HT-29 (cell line): ENCODE data around the gene DOK5. TPM values are rescaled to one million over a fixed set of nuclear protein-coding genes. Genes with fewer than 3 reads are reported as not detected.

Experiments used
- DNase-seq: peaks from one replicate; pipeline ENCODE4 v3.0.0-alpha.2; 2015; ENCODE audit warnings: low spot score
- total RNA-seq: library from RNA; depleted of rRNA; stranded (reverse); fragments of >200 nt; shearing (Covaris generic); gene quantifications from 2 replicates; pipeline ENCODE4 v1.2.3, GENCODE V29; 2014

Gene DOK5
- total RNA-seq, 1 experiment from 2014 or later = not detected

- no peak for DNase-seq
These were observed 82.6 kb downstream of the DOK5 start for GRCh38 chr20:54557806-54558590.

- DNase-seq = no peak
These were observed 84.5 kb downstream of the DOK5 start for GRCh38 chr20:54559890-54560289.

- DNase-seq = no peak
These were observed 85.0 kb downstream of the DOK5 start for GRCh38 chr20:54560357-54560756.

GRCh38 chr20:54565255-54565654 is 89.9 kb downstream of the DOK5 start:
- DNase-seq = no peak

- DNase-seq = no peak
These were observed 90.8 kb downstream of the DOK5 start for GRCh38 chr20:54566031-54566688.

GRCh38 chr20:54570561-54570960 is 95.2 kb downstream of the DOK5 start:
- DNase-seq = no peak

GRCh38 chr20:54572665-54573435 is 97.5 kb downstream of the DOK5 start:
- DNase-seq = no peak

GRCh38 chr20:54573838-54574237 is 98.4 kb downstream of the DOK5 start:
- no peak for DNase-seq

- DNase-seq = no peak
These were observed 101.1 kb downstream of the DOK5 start for GRCh38 chr20:54576518-54576917.

- no peak for DNase-seq
These were observed 102.2 kb downstream of the DOK5 start for GRCh38 chr20:54577637-54578036.

GRCh38 chr20:54585217-54585616 is 109.8 kb downstream of the DOK5 start:
- no peak for DNase-seq

GRCh38 chr20:54587408-54587807 is 112.0 kb downstream of the DOK5 start:
- DNase-seq = no peak

- no peak for DNase-seq
These were observed 114.1 kb downstream of the DOK5 start for GRCh38 chr20:54589402-54590030.

GRCh38 chr20:54590856-54591255 is 115.5 kb downstream of the DOK5 start:
- no peak for DNase-seq

GRCh38 chr20:54596651-54597050 is 121.3 kb downstream of the DOK5 start:
- no peak for DNase-seq

- DNase-seq = no peak
These were observed 123.0 kb downstream of the DOK5 start for GRCh38 chr20:54598352-54598751.

GRCh38 chr20:54600634-54601033 is 125.2 kb downstream of the DOK5 start:
- DNase-seq = no peak

- DNase-seq = no peak
These were observed 126.6 kb downstream of the DOK5 start for GRCh38 chr20:54601831-54602515.

- DNase-seq = no peak
These were observed 129.9 kb downstream of the DOK5 start for GRCh38 chr20:54605319-54605718.

- DNase-seq = no peak
These were observed 131.0 kb downstream of the DOK5 start for GRCh38 chr20:54606380-54606779.

- DNase-seq = no peak
These were observed 132.8 kb downstream of the DOK5 start for GRCh38 chr20:54608039-54608745.
